HEK293T (cell line): ENCODE results near the gene KLHL26.

Experiments used
- ARNT ChIP-seq: fragments of 450-650 bp; IDR thresholded peaks from 2 replicates; pipeline ENCODE4 v1.6.1; 2017; ENCODE audit warnings: mild to moderate bottlenecking
- BHLHE40 ChIP-seq: fragments of 450-650 bp; IDR thresholded peaks from 2 replicates; pipeline ENCODE4 v1.6.1; 2016; ENCODE audit warnings: mild to moderate bottlenecking, moderate library complexity, borderline replicate concordance
- FOXA1 ChIP-seq: fragments of 450-650 bp; IDR thresholded peaks from 2 replicates; pipeline ENCODE4 v1.6.1; 2016; ENCODE audit warnings: mild to moderate bottlenecking
- FOXM1 ChIP-seq: fragments of 450-650 bp; IDR thresholded peaks from 2 replicates; pipeline ENCODE4 v1.6.1; 2017; ENCODE audit warnings: mild to moderate bottlenecking, borderline replicate concordance
- L3MBTL2 ChIP-seq: fragments of 450-650 bp; conservative IDR thresholded peaks from 2 replicates; pipeline ENCODE4 v1.6.1; 2016; ENCODE audit warnings: mild to moderate bottlenecking
- LEF1 ChIP-seq: fragments of 450-650 bp; IDR thresholded peaks from 2 replicates; pipeline ENCODE4 v1.6.1; 2017; ENCODE audit warnings: mild to moderate bottlenecking, borderline replicate concordance
- NFRKB ChIP-seq: fragments of 450-650 bp; IDR thresholded peaks from 2 replicates; pipeline ENCODE4 v1.6.1; 2016; ENCODE audit warnings: mild to moderate bottlenecking, moderate library complexity
- SUZ12 ChIP-seq: fragments of 450-650 bp; IDR thresholded peaks from 2 replicates; pipeline ENCODE4 v1.6.1; 2016; ENCODE audit warnings: mild to moderate bottlenecking
- TF ChIP-seq, protein P1 (sequence below): fragments of 450-650 bp; IDR thresholded peaks from 2 replicates; pipeline ENCODE4 v1.6.1; 2016

DNA sequence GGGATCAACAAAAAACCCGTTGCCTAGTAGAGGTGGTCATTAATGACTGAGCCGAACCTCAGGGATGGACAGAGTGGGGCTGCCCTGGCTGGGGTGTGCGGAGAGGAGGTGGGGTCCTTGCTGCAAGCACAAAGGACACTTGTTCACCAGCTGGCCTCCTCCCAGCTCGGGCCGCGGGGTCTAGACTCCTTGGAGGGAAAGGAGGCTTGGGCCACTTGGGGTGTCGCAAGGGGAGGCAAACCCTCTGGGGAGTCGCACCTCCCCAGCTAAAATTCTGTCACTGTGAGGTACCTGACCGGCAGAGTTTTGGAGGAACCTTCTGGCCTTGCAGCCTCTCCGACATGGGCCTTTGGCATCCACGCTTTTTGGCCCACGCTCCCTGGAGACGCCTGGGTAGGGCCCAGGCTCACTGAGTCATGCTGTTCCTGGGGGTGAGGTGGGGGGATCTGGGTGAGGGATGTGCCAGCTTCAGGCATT, 8.2 kb downstream of the KLHL26 start:
- TF ChIP-seq, protein P1, sequence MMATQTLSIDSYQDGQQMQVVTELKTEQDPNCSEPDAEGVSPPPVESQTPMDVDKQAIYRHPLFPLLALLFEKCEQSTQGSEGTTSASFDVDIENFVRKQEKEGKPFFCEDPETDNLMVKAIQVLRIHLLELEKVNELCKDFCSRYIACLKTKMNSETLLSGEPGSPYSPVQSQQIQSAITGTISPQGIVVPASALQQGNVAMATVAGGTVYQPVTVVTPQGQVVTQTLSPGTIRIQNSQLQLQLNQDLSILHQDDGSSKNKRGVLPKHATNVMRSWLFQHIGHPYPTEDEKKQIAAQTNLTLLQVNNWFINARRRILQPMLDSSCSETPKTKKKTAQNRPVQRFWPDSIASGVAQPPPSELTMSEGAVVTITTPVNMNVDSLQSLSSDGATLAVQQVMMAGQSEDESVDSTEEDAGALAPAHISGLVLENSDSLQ: no peak
- TF ChIP-seq FOXA1 (no peak), ARNT (no peak), L3MBTL2 (no peak), FOXM1 (no peak), SUZ12 (no peak), BHLHE40 (no peak), LEF1 (no peak), NFRKB (no peak)
